ENCODE results near the gene CFAP74. TPM values are rescaled to one million over a fixed set of nuclear protein-coding genes. Genes with fewer than 3 reads are reported as not detected.

CFAP74 gene
- total RNA-seq, 1 experiment from 2014 or later: not detected

DNA sequence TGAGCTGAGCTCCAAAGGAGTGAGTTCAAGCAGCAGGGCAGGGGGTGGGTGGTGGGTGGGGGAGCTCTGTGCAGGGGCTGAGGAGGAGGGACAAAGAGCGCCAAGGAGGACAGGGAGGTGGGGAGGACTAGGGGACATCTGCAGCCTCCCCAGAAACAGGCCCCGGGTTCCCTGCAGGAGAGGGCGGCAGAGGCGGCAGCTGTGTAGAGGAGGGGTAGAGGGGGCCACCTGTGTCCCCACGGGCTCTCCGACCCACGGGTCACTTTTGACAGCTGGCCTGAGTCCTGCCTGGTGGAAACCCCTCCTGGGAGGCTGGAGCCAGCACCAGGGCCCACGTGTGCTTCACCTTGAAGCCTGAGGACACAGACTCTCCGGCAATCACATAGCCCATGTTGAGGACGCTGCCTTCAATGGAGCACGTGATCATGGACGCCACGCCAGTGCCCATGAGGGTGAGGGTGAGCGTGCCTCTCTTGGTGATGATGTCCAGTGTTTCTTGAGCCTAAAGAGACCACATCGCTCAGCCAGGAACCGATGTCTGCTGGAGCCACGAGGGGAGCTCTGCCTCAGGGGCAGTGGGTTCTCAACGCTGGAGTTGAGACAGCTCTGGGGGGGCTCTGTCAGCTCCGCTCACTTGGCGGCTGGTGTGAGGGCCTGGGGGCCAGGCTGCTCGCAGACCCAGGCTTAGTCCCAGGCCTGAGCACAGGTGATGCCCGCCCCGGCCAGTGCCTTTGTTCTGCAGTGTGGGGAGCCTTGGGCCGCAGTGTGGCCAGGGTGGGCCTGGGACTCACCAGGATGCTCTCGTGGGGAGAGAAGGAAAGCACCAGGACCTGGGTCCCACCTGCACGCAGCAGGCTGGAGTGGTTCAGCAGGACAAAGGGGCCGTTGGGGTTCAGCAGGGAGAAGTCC lies 77.9 kb downstream of the CFAP74 start:
- CTCF ChIA-PET: no interaction called here
- BruUV-seq (replicated peaks): no TSS peak
- Mint-ChIP-seq H3K4me3 (ENCODE audit: low read depth, unreplicated experiment) (no peak overlapping the region), H3K36me3 (ENCODE audit: insufficient read depth, unreplicated experiment) (no peaks in the 10 kb centered on the region), H3K27me3 (ENCODE audit: unreplicated experiment) (peaks cover 35% of the 10 kb centered on the region), H3K27ac (ENCODE audit: unreplicated experiment) (no peak overlapping the region), H3K9me3 (ENCODE audit: low read depth, unreplicated experiment) (no peaks in the 10 kb centered on the region), H3K4me1 (ENCODE audit: low read depth, unreplicated experiment) (no peaks in the 10 kb centered on the region)
- TF ChIP-seq, protein P1, sequence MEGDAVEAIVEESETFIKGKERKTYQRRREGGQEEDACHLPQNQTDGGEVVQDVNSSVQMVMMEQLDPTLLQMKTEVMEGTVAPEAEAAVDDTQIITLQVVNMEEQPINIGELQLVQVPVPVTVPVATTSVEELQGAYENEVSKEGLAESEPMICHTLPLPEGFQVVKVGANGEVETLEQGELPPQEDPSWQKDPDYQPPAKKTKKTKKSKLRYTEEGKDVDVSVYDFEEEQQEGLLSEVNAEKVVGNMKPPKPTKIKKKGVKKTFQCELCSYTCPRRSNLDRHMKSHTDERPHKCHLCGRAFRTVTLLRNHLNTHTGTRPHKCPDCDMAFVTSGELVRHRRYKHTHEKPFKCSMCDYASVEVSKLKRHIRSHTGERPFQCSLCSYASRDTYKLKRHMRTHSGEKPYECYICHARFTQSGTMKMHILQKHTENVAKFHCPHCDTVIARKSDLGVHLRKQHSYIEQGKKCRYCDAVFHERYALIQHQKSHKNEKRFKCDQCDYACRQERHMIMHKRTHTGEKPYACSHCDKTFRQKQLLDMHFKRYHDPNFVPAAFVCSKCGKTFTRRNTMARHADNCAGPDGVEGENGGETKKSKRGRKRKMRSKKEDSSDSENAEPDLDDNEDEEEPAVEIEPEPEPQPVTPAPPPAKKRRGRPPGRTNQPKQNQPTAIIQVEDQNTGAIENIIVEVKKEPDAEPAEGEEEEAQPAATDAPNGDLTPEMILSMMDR (IDR thresholded peaks at IDR 0.05; ENCODE audit: unreplicated experiment): no peak
- DNase-seq: no peak
- intact Hi-C loops (cut with micrococcal nuclease; ENCODE audit: unreplicated experiment): no loop called here

DNA sequence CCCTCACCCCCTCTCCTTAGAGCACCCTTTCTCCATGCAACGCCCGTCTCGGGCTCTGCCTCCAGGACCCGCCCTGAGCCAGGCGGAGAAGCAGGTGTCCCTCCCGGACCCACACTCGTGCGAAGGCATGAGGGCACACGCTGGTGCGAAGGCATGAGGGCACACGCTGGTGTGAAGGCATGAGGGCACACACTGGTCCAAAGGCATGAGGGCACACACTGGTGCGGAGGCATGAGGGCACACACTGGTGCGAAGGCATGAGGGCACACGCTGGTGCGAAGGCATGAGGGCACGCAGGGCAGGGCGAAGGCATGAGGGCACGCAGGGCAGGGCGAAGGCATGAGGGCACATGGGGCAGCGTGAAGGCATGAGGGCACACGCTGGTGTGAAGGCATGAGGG lies 78.7 kb downstream of the CFAP74 start:
- H3K9me3 Mint-ChIP-seq (ENCODE audit: low read depth, unreplicated experiment): no peaks in the 10 kb centered on the region
- no TSS peak for BruUV-seq (replicated peaks)
- TF ChIP-seq, protein P1 (IDR thresholded peaks at IDR 0.05; ENCODE audit: unreplicated experiment): no peak
- CTCF ChIA-PET: no interaction called here
- intact Hi-C loops (cut with micrococcal nuclease; ENCODE audit: unreplicated experiment): no loop called here
- DNase-seq: no peak
- H3K4me1 Mint-ChIP-seq (ENCODE audit: low read depth, unreplicated experiment): no peaks in the 10 kb centered on the region
- H3K27ac Mint-ChIP-seq (ENCODE audit: unreplicated experiment): no peak overlapping the region
- H3K4me3 Mint-ChIP-seq (ENCODE audit: low read depth, unreplicated experiment): no peak overlapping the region
- no peaks in the 10 kb centered on the region for H3K36me3 Mint-ChIP-seq (ENCODE audit: insufficient read depth, unreplicated experiment)
- H3K27me3 Mint-ChIP-seq (ENCODE audit: unreplicated experiment): peaks cover 35% of the 10 kb centered on the region

DNA sequence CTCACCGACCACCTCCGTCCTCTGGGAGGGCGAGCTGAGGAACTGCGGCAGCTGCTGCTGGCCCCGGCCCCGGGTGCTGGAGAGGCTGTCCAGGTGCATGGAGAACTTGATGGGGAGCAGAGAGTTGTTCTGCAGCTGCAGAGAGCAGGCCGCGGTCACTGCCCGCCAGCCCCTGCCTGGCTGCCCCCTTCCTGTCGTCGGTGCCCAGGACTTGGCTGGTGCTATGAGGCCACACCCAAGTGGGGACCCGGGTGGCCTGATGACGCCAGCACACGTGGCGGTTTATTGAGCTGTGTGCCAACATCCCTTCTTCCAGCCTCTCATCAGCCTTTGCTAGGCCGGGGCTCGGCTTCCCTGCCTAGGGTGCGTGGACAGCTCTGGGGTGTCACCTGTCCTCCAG lies 79.2 kb downstream of the CFAP74 start:
- Mint-ChIP-seq H3K27ac (ENCODE audit: unreplicated experiment) (no peak overlapping the region), H3K36me3 (ENCODE audit: insufficient read depth, unreplicated experiment) (no peaks in the 10 kb centered on the region), H3K4me1 (ENCODE audit: low read depth, unreplicated experiment) (no peaks in the 10 kb centered on the region), H3K9me3 (ENCODE audit: low read depth, unreplicated experiment) (no peaks in the 10 kb centered on the region), H3K27me3 (ENCODE audit: unreplicated experiment) (peaks cover 35% of the 10 kb centered on the region), H3K4me3 (ENCODE audit: low read depth, unreplicated experiment) (no peak overlapping the region)
- CTCF ChIA-PET: no interaction called here
- DNase-seq: no peak
- intact Hi-C loops (cut with micrococcal nuclease; ENCODE audit: unreplicated experiment): no loop called here
- TF ChIP-seq, protein P1 (IDR thresholded peaks at IDR 0.05; ENCODE audit: unreplicated experiment): no peak
- BruUV-seq (replicated peaks): no TSS peak

DNA sequence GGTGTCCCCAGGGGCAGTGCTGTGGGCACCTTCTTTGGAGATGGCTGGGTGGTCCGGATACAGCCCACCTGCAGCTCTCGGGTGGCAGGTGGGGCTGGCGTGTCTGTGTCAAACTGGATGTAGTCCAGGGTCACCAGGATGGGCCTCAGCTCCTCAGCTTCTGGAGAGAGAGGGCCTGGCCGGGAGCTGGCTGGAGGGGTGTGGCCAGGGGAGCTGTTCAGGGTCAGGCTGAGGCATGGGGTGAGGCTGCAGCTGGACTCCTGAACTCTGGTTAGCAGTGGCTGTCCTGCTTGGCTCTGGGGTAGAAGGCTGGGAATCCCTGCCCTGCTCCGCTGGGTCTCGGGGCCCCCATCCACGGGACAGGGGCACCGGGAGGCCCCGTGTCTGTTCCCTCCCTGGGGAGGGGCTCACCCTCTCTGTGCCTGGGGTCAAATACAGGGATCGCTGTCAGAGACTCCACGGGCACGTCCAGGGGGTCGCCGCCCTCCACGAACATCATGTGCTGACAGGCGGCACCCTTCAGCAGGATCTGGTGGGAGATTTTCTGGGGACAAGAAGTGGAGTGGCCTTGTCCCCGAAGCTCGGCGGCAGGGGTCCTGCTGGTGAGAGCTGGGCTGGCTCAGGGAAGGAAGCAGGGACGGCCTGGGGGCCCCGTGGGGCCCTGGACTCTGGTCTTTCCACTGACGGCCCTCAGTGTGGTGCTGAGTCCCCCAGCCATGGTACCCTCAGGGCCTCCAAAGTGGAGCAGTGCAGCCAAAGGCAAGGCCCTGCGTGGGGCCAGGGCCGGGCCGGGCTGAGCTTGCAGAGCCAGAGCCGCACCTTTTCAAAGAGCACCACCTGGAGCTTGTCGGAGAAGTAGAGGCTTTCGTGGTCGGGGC lies 80.4 kb downstream of the CFAP74 start:
- H3K4me3 Mint-ChIP-seq (ENCODE audit: low read depth, unreplicated experiment): no peak overlapping the region
- no peaks in the 10 kb centered on the region for H3K4me1 Mint-ChIP-seq (ENCODE audit: low read depth, unreplicated experiment)
- no peak for DNase-seq
- no peaks in the 10 kb centered on the region for H3K9me3 Mint-ChIP-seq (ENCODE audit: low read depth, unreplicated experiment)
- H3K36me3 Mint-ChIP-seq (ENCODE audit: insufficient read depth, unreplicated experiment): peaks cover 7% of the 10 kb centered on the region
- no peak overlapping the region for H3K27ac Mint-ChIP-seq (ENCODE audit: unreplicated experiment)
- no TSS peak for BruUV-seq (replicated peaks)
- H3K27me3 Mint-ChIP-seq (ENCODE audit: unreplicated experiment): peaks cover 35% of the 10 kb centered on the region
- CTCF ChIA-PET: no interaction called here
- TF ChIP-seq, protein P1 (IDR thresholded peaks at IDR 0.05; ENCODE audit: unreplicated experiment): no peak
- intact Hi-C loops (cut with micrococcal nuclease; ENCODE audit: unreplicated experiment): no loop called here

Data from Calu3 (cell line).